ENCODE measurements around the gene EXOC6B.

EXOC6B gene

GRCh38 chr2:72819501-72819900 is 6.3 kb downstream of the EXOC6B start:
- Histone ChIP-seq H3K36me3 (ENCODE audit: control insufficient read depth in 2 of 2, insufficient read depth in 1 of 2, low read length in 2 of 2) (peaks cover 0 to 6% of the 10 kb centered on the region in 2 experiments), H3K9me3 (ENCODE audit: control insufficient read depth, insufficient read depth, low read depth, low read length) (no peaks in the 10 kb centered on the region), H3K27ac (ENCODE audit: extremely low read depth, low read depth, low read length) (no peak overlapping the region), H3K4me1 (ENCODE audit: control insufficient read depth, insufficient read depth, low read length) (peaks cover 7% of the 10 kb centered on the region; the same call in 1 of the 2 replicates), H3K4me3 (ENCODE audit: low read depth, low read length) (no peak overlapping the region)
- no peak for TF ChIP-seq WT1 (tag by site-specific recombination; IDR thresholded peaks at IDR 0.05)
- no peak for TF ChIP-seq ZNF580 (tag by site-specific recombination; IDR thresholded peaks at IDR 0.05)
- no peak for TF ChIP-seq ZNF585B (tag by site-specific recombination; IDR thresholded peaks at IDR 0.05)
- TF ChIP-seq ZNF335 (tag by site-specific recombination; conservative IDR thresholded peaks at IDR 0.05) = no peak
- no peak for TF ChIP-seq YY2 (tag by site-specific recombination; IDR thresholded peaks at IDR 0.05)
- TF ChIP-seq, protein P1, sequence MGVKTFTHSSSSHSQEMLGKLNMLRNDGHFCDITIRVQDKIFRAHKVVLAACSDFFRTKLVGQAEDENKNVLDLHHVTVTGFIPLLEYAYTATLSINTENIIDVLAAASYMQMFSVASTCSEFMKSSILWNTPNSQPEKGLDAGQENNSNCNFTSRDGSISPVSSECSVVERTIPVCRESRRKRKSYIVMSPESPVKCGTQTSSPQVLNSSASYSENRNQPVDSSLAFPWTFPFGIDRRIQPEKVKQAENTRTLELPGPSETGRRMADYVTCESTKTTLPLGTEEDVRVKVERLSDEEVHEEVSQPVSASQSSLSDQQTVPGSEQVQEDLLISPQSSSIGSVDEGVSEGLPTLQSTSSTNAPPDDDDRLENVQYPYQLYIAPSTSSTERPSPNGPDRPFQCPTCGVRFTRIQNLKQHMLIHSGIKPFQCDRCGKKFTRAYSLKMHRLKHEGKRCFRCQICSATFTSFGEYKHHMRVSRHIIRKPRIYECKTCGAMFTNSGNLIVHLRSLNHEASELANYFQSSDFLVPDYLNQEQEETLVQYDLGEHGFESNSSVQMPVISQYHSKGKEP (tag by site-specific recombination; IDR thresholded peaks at IDR 0.05) = no peak
- TF ChIP-seq ZNF596 (tag by site-specific recombination; IDR thresholded peaks at IDR 0.05) = no peak
- TF ChIP-seq ZNF677 (tag by site-specific recombination; IDR thresholded peaks at IDR 0.05) = no peak
- TF ChIP-seq SALL2 (tag by site-specific recombination; IDR thresholded peaks at IDR 0.05; ENCODE audit: borderline replicate concordance) = no peak
- no peak for TF ChIP-seq ZIC2 (tag by site-specific recombination; IDR thresholded peaks at IDR 0.05)
- no peak for TF ChIP-seq ZXDB (tag by site-specific recombination; IDR thresholded peaks at IDR 0.05)
- no peak for TF ChIP-seq ZNF239 (tag by site-specific recombination; IDR thresholded peaks at IDR 0.05)
- no peak for TF ChIP-seq ZNF221 (tag by site-specific recombination; IDR thresholded peaks at IDR 0.05; ENCODE audit: borderline replicate concordance)
- TF ChIP-seq ZNF623 (tag by site-specific recombination; IDR thresholded peaks at IDR 0.05) = no peak
- ChIA-PET POLR2A (no interaction called here), CTCF (interaction anchor here (1.9 kb wide), 1 partner anchor 40 kb away, joined by 8 read pairs; no protein-coding TSS in a partner anchor)

- Histone ChIP-seq H3K27ac (ENCODE audit: extremely low read depth, low read depth, low read length) (no peak overlapping the region), H3K4me1 (ENCODE audit: control insufficient read depth, insufficient read depth, low read length) (peaks cover 3% of the 10 kb centered on the region; the same call in 1 of the 2 replicates), H3K4me3 (ENCODE audit: low read depth, low read length) (no peak overlapping the region), H3K9me3 (ENCODE audit: control insufficient read depth, insufficient read depth, low read depth, low read length) (no peaks in the 10 kb centered on the region), H3K36me3 (ENCODE audit: control insufficient read depth in 2 of 2, insufficient read depth in 1 of 2, low read length in 2 of 2) (peaks cover 0 to under 1% of the 10 kb centered on the region in 2 experiments; a peak in 2 of 3 replicates)
- TF ChIP-seq ZSCAN30 (tag by site-specific recombination; IDR thresholded peaks at IDR 0.05) = no peak
- TF ChIP-seq ZNF404 (tag by site-specific recombination; IDR thresholded peaks at IDR 0.05) = no peak
- TF ChIP-seq, protein P2, sequence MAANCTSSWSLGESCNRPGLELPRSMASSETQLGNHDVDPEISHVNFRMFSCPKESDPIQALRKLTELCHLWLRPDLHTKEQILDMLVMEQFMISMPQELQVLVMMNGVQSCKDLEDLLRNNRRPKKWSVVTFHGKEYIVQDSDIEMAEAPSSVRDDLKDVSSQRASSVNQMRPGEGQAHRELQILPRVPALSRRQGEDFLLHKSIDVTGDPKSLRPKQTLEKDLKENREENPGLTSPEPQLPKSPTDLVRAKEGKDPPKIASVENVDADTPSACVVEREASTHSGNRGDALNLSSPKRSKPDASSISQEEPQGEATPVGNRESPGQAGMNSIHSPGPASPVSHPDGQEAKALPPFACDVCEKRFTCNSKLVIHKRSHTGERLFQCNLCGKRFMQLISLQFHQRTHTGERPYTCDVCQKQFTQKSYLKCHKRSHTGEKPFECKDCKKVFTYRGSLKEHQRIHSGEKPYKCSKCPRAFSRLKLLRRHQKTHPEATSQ (tag by site-specific recombination; IDR thresholded peaks at IDR 0.05) = no peak
- TF ChIP-seq KLF10 (tag by site-specific recombination; IDR thresholded peaks at IDR 0.05) = no peak
- TF ChIP-seq OSR2 (tag by site-specific recombination; IDR thresholded peaks at IDR 0.05) = no peak
- TF ChIP-seq ZNF324 (tag by site-specific recombination; IDR thresholded peaks at IDR 0.05) = no peak
- no peak for TF ChIP-seq ZNF239 (tag by site-specific recombination; IDR thresholded peaks at IDR 0.05)
- TF ChIP-seq ZNF223 (tag by site-specific recombination; IDR thresholded peaks at IDR 0.05) = no peak
- no peak for TF ChIP-seq KLF8 (tag by site-specific recombination; IDR thresholded peaks at IDR 0.05)
- TF ChIP-seq ZFP3 (tag by site-specific recombination; IDR thresholded peaks at IDR 0.05; ENCODE audit: low read depth) = no peak
- TF ChIP-seq ZXDB (tag by site-specific recombination; IDR thresholded peaks at IDR 0.05) = no peak
- TF ChIP-seq, protein P3, sequence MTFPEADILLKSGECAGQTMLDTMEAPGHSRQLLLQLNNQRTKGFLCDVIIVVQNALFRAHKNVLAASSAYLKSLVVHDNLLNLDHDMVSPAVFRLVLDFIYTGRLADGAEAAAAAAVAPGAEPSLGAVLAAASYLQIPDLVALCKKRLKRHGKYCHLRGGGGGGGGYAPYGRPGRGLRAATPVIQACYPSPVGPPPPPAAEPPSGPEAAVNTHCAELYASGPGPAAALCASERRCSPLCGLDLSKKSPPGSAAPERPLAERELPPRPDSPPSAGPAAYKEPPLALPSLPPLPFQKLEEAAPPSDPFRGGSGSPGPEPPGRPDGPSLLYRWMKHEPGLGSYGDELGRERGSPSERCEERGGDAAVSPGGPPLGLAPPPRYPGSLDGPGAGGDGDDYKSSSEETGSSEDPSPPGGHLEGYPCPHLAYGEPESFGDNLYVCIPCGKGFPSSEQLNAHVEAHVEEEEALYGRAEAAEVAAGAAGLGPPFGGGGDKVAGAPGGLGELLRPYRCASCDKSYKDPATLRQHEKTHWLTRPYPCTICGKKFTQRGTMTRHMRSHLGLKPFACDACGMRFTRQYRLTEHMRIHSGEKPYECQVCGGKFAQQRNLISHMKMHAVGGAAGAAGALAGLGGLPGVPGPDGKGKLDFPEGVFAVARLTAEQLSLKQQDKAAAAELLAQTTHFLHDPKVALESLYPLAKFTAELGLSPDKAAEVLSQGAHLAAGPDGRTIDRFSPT (tag by site-specific recombination; IDR thresholded peaks at IDR 0.05) = no peak
- TF ChIP-seq ZNF610 (tag by site-specific recombination; IDR thresholded peaks at IDR 0.05; ENCODE audit: borderline replicate concordance) = no peak
- TF ChIP-seq ZNF366 (tag by site-specific recombination; conservative IDR thresholded peaks at IDR 0.05) = no peak
- no peak for TF ChIP-seq ZNF513 (tag by site-specific recombination; IDR thresholded peaks at IDR 0.05)
- POLR2A ChIA-PET = no interaction called here
- CTCF ChIA-PET = interaction anchor here (0.6 to 1.1 kb wide), 5 partner anchors 10 to 581 kb away, joined by 3 to 6 read pairs (median 3); no protein-coding TSS in a partner anchor
Measured at GRCh38 chr2:72815655-72816278, 10.1 kb downstream of the EXOC6B start.
